GM12878 (cell line): ENCODE measurements around the gene SPIRE2. TPM values are rescaled to one million over a fixed set of nuclear protein-coding genes. Genes with fewer than 3 reads are reported as not detected.

ENCODE experiments used
- ATF2 ChIP-seq: IDR thresholded peaks from 2 replicates; pipeline ENCODE4 v1.6.1; 2012; ENCODE audit warnings: low read length, inconsistent platforms
- BACH1 ChIP-seq: fragments of 450-650 bp; IDR thresholded peaks from 2 replicates; pipeline ENCODE4 v1.6.1; 2017; ENCODE audit warnings: mild to moderate bottlenecking, borderline replicate concordance
- BCL11A ChIP-seq: IDR thresholded peaks from 2 replicates; pipeline ENCODE4 v1.6.1; 2011; ENCODE audit warnings: low read depth, low read length
- CHD2 ChIP-seq: IDR thresholded peaks from 2 replicates; pipeline ENCODE4 v1.6.1; 2011; ENCODE audit warnings: low read depth, low read length, improper control_type of control experiment, borderline replicate concordance
- E2F8 ChIP-seq: fragments of 450-650 bp; IDR thresholded peaks from 2 replicates; pipeline ENCODE4 v1.6.1; 2018; ENCODE audit warnings: mild to moderate bottlenecking, low read depth, moderate library complexity; ENCODE audit not compliant: partially characterized antibody
- EGR1 ChIP-seq, 2 experiments: IDR thresholded peaks; 1 replicate in 1 of 2; 2 replicates in 1 of 2; pipeline ENCODE4 v1.6.1; 2011 to 2012; ENCODE audit warnings: low read depth in 2 of 2, low read length in 2 of 2, borderline replicate concordance in 1 of 2, mild to moderate bottlenecking in 1 of 2, moderate library complexity in 1 of 2
- FOXK2 ChIP-seq: fragments of 450-650 bp; IDR thresholded peaks from 2 replicates; pipeline ENCODE4 v1.6.1; 2017; ENCODE audit warnings: mild to moderate bottlenecking, moderate library complexity
- HDAC2 ChIP-seq: fragments of 200-600 bp; sonication (generic); IDR thresholded peaks from 2 replicates; pipeline ENCODE4 v1.6.1; 2017
- HDAC6 ChIP-seq: fragments of 200-600 bp; sonication (generic); IDR thresholded peaks from one replicate; pipeline ENCODE4 v1.8.0; 2017; ENCODE audit warnings: antibody characterized with exemption; ENCODE audit not compliant: unreplicated experiment
- MAX ChIP-seq: IDR thresholded peaks from 2 replicates; pipeline ENCODE4 v1.6.1; 2012; ENCODE audit warnings: low read depth, low read length, improper control_type of control experiment
- NKRF ChIP-seq: fragments of 450-650 bp; conservative IDR thresholded peaks from 2 replicates; pipeline ENCODE4 v1.6.1; 2017; ENCODE audit warnings: mild to moderate bottlenecking, moderate library complexity
- ZNF24 ChIP-seq: fragments of 450-650 bp; IDR thresholded peaks from 2 replicates; pipeline ENCODE4 v1.6.1; 2017; ENCODE audit warnings: antibody characterized with exemption, mild to moderate bottlenecking
- polyA plus RNA-seq, 11 experiments: library from polyadenylated mRNA; depleted of rRNA in 4 of 11; unstranded in 6 of 11; stranded (reverse) in 5 of 11; fragments of >200 nt; fragmentation: Nextera tagmentation in 4 of 11; fragmentation: Illumina TruSeq in 1 of 11; extraction: Ambion mirVana in 4 of 11; extraction: Trizol in 1 of 11; gene quantifications; 1 replicate in 1 of 11; 2 replicates in 10 of 11; pipeline versions ENCODE4 v1.2.1 to v1.2.3, GENCODE V29; 2011 to 2016; ENCODE audit warnings: inconsistent platforms in 2 of 11, missing spikeins in 2 of 11, low read depth in 1 of 11
- total RNA-seq, 4 experiments: library from RNA; depleted of rRNA in 3 of 4; stranded (reverse); fragments of >200 nt in 3 of 4; fragmentation: Illumina TruSeq in 1 of 4; extraction: Trizol in 1 of 4; gene quantifications; 2 replicates each; pipeline versions ENCODE4 v1.2.1 to v1.2.3, GENCODE V29; 2013 to 2021
- TF ChIP-seq, protein P1 (sequence below): fragments of 450-650 bp; formaldehyde crosslinking; IDR thresholded peaks from 2 replicates; pipeline ENCODE4 v1.4.0; 2022; ENCODE audit warnings: mild to moderate bottlenecking, moderate library complexity
- TF ChIP-seq, protein P2 (sequence below): fragments of 450-650 bp; IDR thresholded peaks from 2 replicates; pipeline ENCODE4 v1.6.1; 2017; ENCODE audit warnings: antibody characterized with exemption, mild to moderate bottlenecking, moderate library complexity

Gene SPIRE2
- total and polyA plus RNA-seq, 10 of the 15 experiments (the other 5 are each of a cell fraction or from before 2014, with no cell fraction given) = 0.03 to 0.64 (median 0.27) TPM; not detected in 1

DNA sequence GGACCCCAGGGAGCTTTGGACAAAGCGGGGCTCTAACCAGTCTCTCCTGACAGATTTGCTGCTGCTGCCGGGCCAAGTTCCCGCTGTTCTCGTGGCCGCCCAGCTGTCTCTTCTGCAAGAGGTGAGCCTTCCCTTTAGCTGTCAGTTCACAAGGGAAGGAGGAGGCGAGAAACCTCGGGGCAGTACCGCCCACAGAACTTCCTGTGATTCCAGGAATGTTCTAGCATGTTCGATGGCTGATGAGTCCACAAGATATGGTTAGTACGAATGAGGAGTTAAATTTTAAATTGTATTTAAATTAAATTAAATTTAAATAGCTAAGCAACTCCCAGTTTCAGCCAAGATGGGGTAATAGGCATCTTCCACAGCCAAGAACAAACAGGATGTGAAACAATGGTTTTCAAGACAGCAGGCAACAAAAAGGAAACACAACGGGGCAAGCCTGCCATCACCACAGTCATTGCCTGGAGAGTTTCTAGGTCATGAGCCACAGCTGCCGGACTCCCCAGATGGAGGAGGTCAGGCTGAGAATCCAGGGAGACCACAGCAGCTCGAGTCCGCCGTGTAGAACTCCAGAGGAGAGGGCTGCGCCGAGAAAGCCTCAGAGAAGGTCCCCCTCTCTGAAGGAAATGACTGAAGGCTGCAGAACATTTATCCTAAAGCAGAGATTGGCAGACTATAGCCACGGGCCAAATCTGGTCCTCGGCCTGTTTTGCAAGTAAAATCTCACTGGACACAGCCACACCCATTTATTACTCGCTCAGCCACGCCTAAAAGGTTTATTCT is 35.7 kb downstream of the SPIRE2 start (continued):
- TF ChIP-seq ATF2 (no peak), HDAC6 (no peak), BCL11A (no peak), EGR1 (IDR thresholded peaks at IDR 0.05; ENCODE audit: borderline replicate concordance in 1 of 2, low read depth in 2 of 2, low read length in 2 of 2) (peak in 1 of 2 experiments; percentile 9; a peak in 1 of 3 replicates), E2F8 (no peak), MAX (no peak), FOXK2 (no peak), BACH1 (no peak), CHD2 (no peak), NKRF (no peak), ZNF24 (no peak), HDAC2 (no peak)
- TF ChIP-seq, protein P1, sequence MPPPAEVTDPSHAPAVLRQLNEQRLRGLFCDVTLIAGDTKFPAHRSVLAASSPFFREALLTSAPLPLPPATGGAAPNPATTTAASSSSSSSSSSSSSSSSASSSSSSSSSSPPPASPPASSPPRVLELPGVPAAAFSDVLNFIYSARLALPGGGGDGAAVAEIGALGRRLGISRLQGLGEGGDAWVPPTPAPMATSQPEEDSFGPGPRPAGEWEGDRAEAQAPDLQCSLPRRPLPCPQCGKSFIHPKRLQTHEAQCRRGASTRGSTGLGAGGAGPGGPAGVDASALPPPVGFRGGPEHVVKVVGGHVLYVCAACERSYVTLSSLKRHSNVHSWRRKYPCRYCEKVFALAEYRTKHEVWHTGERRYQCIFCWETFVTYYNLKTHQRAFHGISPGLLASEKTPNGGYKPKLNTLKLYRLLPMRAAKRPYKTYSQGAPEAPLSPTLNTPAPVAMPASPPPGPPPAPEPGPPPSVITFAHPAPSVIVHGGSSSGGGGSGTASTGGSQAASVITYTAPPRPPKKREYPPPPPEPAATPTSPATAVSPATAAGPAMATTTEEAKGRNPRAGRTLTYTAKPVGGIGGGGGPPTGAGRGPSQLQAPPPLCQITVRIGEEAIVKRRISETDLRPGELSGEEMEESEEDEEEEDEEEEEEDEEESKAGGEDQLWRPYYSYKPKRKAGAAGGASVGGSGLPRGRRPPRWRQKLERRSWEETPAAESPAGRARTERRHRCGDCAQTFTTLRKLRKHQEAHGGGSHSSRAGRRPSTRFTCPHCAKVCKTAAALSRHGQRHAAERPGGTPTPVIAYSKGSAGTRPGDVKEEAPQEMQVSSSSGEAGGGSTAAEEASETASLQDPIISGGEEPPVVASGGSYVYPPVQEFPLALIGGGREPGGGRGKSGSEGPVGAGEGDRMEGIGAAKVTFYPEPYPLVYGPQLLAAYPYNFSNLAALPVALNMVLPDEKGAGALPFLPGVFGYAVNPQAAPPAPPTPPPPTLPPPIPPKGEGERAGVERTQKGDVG (CRISPR knock-in tag) = no peak
- TF ChIP-seq, protein P2, sequence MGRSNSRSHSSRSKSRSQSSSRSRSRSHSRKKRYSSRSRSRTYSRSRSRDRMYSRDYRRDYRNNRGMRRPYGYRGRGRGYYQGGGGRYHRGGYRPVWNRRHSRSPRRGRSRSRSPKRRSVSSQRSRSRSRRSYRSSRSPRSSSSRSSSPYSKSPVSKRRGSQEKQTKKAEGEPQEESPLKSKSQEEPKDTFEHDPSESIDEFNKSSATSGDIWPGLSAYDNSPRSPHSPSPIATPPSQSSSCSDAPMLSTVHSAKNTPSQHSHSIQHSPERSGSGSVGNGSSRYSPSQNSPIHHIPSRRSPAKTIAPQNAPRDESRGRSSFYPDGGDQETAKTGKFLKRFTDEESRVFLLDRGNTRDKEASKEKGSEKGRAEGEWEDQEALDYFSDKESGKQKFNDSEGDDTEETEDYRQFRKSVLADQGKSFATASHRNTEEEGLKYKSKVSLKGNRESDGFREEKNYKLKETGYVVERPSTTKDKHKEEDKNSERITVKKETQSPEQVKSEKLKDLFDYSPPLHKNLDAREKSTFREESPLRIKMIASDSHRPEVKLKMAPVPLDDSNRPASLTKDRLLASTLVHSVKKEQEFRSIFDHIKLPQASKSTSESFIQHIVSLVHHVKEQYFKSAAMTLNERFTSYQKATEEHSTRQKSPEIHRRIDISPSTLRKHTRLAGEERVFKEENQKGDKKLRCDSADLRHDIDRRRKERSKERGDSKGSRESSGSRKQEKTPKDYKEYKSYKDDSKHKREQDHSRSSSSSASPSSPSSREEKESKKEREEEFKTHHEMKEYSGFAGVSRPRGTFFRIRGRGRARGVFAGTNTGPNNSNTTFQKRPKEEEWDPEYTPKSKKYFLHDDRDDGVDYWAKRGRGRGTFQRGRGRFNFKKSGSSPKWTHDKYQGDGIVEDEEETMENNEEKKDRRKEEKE = no peak
